NCI-H128 (cell line): Measurements from ENCODE around the gene NT5C2.

Experiments
- DNase-seq: peaks from one replicate; lab custom pipeline; 2025; ENCODE audit not compliant: unreplicated experiment; lab: John Stamatoyannopoulos, UW

NT5C2 gene

DNA sequence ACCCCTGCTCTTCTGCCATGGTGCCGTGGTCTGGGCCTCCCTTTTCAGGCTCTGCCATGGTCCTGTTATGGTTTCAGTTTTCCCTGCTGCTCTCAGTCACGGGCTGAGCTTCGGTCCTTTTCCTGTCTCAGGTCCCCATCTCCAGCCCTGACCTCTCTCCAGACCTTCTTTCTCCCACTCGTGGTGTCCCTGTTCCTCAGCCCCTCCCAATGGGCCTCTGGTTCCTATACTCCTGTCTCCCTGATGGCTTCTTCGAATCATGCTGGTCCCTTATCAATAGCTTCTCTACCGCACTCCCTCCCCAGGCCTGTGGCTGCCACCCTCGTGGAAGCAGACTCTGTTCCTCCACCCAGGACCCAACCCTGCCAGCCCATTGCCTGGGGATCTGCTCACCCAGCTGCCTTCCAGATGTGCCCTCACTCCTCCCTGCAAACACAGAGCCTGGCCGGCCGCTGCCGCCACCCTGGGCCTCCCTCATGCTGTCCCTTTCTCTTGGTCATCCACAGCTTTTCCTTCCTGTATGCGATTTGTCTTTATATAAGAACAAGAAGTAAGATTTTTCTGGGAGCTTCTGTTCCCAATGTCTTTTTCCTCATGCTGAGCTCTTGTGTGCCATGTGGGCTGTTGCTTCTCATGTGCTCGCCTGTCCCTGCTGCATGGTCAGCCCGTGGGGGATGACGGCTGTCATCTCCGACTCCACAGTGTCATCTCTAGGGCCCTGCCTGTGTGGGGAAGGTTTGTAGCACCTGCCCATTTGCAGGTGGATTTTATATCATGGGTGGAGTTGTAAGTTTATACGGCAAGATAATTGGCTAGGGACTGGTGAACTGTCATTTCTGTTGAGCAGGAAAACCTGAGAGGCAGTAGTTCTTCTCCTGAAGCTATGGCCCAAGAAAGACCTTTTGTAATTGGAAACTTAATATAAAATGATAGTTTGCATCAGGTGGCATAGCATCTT, 126.7 kb downstream of the NT5C2 start:
- no peak for DNase-seq

DNA sequence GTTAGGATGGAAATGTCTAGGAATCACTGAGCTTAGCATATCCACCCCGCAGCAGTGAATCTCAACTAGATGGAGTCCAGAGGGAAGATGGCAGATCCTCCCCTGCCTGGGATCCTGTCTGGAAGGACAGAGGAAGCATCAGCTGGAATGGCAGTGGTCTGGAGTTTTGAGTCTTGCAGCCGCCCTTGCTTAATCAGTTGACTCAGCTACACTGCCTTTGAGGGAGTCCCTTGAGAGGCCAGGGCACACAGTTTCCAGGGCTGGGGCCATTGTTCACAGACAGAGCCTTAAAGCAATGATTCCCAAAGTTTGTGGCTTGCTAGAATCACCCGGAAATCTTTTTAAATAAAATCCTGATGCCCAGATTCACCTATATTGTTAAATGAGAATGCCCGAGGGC, 128.1 kb downstream of the NT5C2 start:
- DNase-seq, result no peak

DNA sequence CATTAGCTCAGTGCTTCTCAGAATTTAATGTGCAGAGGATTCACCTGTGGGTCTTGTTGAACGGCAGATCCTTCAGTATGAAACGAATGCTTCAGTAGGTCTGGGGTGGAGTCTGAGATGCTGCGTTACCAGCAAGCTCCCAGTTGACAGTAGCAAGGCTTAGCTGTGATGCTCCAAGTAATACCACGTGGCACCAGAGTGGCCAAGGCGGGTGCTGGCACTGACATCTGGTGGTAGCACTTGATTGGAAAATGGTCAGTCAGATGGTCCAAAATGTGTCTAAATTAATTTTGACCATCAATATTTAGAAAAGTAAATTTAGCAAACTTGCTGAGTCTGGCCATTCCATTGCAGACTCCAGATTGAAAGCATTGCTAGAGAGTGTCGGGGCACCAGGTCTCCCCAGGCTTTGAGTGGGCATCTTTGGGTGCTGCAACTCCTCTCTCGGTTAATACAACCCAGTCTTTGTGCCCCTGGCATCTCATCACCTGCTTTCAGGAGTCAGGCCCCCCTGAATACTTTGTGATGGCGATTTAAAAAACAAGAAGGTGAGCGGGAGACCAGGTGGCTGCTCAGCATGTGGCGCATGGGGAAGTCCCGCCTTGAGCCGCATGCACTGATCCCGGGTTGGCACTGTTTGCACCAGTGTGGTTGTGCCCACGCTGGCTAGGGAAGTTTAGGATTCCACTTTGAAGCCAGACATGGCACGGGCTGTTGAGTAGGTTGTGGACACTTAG, 130.1 kb downstream of the NT5C2 start:
- no peak for DNase-seq

DNA sequence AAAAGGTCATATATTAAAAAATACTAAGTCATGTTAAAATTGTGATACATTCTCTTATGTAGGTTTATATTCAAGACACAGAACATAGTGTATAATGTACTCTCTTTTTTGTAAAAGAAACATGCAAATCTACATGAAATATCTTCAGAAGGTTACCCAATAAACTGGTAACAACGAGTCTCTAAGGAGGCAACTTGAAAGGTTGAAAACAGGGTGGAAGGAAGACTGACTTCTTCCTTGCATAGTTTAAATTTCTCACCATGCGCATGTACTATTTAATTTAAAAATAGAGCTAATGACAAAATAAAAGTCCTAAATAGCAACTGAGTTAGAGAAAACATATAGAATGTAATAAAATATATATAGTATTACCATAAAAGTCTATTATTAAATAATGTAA, 132.5 kb downstream of the NT5C2 start:
- no peak for DNase-seq

DNA sequence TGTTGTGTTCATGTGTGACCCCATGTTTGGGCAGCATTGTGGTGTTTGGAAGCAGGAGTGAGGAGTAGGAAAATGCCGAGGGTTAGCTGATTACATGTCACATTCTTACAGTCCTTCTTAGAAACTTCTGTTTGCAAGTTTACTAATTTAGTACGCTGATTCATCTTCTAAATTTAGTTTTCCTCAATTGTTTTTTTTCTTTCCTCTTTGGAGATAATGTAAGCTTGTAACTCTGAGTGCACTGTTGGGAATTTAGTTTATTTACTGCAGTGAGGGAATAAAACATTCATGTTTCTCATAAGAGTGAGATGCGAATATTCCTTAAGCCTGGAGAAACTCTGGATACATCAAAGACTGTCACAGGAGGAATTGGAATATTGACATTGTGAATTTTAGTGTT, 135.0 kb downstream of the NT5C2 start:
- DNase-seq, result no peak

DNA sequence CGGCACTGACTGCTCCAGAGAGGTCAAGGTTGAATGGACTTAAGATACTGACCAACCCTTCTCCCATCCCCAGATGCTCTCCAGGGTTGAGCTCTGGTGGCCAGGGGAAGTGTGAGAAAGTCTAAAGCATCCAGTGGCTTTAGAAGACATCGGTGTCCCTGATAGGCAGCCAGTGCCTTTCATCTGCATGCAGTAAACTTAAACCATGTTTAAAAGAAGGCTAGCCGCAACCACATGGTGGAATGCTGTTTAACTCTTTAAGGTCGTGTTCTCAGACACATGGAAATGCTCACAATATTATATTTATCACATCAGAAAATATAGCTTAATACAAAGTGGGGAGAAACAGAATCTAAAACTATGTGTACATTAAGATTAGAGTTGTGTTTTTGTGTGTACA, 138.0 kb downstream of the NT5C2 start:
- DNase-seq, result no peak

DNA sequence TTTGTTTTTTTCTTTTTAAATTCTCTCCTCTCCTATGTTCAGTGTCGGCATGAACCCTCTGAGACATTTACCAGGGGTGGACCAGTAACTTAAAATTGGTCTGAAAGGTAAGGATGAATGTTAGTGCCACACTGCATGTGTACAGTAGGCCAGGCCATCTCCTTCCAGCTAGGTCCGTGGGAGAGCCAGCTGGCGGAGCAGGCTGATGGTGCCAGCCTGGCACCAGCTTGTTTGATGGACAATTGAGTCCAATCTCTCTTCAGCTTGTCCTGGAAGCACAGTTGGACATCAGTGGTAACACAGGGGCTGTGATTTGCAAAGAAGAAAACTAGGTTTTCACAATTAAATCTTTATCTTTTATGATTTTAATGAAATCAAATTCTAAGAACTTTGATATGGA, 138.5 kb downstream of the NT5C2 start:
- DNase-seq, result no peak

DNA sequence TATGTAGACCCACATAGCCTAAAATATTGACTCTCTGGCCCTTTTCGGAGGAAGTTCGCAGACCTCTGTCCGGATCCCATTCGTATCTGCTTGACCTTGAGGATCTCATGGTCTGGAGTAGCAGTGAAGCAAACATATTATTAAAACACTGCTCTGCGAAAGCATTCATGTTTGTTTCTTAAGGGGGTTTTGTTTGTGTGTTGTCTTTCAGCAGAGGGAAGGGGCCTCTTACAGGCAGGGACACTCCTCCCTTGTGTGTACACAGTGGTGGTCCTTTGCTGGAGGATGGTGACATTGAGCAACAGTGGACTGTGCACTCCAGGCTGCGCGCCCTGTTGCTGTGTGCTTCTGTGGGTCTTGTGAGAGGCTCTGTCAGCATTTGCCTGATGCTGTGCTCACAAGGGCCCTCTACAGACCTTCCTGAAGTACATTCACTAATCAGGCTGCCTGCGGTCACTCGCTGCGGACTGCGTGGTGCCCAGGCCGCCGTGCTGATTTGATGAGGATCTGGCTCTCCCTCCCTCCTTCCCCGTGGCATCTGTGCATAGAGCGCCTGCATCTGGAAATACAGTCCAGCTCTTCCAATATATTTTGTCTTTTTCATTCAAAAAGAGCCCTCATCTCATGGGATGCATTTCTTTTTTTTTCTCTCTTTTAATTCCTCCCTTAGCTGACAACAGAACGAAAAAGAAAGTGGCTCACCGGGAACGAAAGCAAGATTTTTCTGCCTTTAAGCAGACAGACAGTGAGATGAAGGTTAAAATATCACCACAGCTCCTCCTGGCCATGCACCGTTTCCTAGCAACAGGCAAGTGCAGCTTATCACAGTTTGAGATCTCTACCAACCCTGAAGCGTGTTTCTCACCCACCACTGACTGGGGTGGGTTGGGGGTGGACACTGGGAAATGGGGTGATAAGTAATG, 139.2 kb downstream of the NT5C2 start:
- no peak for DNase-seq

DNA sequence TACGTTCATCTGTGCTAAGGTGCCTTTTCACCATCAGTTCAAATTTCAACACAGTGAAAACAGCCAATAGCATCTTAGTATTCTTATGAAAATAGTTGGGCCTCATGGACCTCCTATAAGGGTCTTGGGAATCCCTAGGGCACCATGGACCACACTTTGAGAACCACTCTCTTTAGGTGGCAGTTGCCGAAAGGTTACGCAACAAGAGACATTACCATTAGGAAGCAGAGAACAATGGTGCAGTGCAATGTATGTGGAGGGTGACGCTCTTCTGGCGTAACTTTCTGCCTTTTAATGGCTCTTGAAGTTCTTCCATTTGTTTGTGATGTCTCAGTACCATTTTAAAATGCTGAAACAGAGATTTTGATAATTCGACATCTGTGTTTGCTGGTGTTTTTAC, 143.8 kb downstream of the NT5C2 start:
- DNase-seq, result no peak

DNA sequence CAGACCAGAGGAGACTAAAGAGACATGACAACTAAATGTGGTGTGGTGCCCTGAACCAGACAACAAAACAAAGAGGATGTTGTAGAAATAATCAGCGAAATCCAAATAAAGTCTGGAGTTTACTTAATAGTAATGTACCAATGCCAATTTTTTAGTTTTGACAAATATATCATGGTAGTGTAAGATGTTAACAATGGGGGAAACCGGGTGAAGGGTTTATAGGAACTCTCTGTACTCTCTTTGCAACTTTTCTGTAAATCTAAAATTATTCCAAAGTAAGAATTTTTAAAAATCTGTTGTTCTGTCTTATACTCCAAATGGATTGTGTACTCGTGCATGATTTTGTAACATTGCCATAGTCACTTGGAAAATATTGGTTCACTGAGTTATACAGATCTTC, 145.7 kb downstream of the NT5C2 start:
- DNase-seq, result no peak

DNA sequence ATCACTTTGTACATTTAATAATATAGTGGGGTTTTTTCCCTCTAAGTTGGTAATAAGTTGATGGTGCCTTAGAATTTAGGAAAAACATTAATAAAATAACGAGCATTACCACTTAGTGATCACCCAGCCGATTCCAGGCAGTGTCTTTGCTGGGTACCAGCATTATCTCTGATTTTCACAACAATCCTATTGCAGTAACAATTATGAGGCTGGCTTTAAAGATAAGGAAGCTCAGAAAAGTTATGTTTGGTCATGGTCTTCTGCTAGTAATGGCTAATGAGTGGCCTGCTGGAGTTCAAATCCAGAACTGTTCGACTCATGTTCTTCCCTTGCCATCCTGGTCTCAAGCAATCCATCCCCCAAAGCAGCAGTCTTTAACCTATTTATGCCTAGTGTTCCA, 147.1 kb downstream of the NT5C2 start:
- no peak for DNase-seq

DNA sequence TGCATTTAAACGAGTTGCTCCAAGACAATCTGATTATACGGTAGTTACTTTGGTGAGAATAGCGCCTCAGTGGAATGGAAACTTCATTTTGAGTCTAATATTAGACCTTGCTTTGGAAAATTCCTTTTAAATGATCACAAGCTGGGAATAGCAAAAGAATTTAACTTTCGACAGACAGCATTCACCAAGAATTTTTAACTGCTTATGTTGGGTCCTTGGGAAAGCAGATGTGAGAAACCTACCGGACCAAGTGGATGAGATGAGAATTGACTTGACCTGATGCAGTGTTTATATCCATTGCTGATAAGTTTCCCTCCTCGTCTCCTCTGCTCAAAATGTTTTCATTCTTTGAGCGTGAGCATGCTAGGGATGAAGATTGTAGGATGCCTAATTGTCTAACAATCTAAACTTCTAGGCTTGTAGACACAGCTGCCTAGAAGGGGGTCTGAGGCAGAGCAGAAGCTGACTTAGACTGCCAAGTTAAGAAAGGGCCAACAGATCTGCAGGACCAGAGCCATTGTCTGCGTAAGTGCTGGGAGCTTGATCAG, 148.1 kb downstream of the NT5C2 start:
- DNase-seq, result no peak

DNA sequence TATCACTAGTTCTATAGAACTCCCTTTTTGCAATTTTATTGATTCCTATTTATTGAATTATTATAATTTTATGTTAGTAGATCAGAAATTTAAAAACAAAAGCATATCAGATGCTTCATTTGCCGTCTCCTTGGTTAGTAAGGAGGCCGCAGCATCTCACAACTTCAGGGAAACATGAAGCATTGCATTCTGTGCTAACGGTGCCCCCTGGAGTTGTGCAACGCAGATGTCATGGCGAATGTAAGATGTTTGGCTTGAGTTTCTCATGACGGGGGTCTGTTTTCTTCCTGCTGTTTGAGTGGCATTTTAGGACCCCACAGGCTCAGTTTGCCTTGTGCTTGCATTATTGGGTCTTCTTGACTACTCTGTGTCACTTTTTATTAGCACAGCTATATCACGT, 150.2 kb downstream of the NT5C2 start:
- no peak for DNase-seq

DNA sequence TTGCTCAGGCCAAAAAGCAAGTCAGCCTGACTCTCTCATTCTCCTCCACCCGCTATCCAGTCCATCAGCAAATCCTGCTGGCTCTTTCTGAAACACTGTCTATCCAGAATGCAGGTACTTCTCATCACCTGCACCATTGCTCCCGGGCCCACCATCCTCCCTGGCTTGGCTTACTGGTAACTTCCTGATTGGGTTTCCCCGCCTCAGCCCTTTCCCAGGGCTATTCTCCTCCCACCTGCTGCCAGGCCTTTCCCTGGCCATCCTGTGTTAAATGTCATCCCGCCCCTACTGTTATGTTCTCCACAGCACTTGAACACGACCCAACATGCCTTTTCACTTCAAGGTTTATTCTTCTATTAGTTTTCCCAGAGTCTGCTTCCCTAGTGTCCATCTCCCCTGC, 150.9 kb downstream of the NT5C2 start:
- DNase-seq, result no peak

DNA sequence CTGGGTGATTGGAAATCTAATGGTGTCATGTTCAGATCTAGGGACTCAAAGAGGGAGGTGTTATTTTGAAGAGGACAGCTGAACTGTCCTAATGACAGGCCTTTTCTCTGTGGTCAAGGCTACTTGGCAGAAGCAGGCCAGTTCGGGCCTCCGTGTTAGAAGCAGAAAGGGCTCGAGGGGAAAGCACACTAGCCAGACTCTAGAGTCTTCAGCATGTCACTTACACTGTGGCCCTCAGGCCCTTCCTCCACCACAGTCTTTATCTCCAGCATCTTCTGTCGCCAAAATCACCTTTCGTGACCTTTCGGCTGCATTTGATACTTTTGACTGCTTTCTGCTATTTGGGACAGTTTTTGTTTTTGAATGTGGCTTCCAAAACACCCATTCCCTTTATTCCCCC, 151.7 kb downstream of the NT5C2 start:
- no peak for DNase-seq

DNA sequence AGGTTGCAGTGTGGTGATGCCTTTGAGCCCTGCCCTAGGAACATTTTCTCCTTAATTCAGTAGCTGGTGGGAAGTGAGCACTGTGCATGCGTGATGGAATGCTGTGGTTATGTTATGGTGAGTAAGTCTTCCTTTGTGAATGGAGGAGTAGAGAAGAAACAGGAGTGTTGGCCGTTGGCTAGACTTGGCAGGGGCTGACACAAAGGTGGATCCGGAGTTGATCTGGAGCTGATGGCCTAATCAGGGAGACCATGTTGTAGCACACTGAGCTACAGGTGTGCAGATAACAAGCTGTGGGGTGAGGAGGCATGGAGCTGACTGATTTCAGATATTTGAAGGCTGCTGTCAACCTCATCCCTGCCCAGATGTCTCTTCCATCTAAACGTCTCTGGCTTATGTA, 152.7 kb downstream of the NT5C2 start:
- no peak for DNase-seq

DNA sequence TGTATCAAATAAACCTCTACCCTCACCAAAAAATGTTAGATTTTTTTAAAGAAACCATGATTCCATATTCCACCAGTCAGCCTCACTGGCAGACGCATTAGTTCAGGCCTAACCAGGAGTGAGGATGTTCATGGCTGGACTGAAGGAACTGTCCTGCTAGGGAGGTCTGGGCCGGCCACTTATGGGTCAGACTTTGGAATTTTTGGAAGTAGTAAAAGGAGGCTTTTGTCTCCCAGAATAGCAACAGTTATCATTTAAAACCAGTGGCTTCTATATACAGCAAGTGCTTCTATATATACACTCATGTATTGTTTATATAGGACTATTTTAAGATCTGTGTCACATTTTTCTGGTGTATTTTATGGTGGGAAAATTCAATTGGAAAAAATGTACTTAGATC, 154.5 kb downstream of the NT5C2 start:
- no peak for DNase-seq
